HCT116 (cell line): ENCODE results near the gene STAT4. TPM values are rescaled to one million over a fixed set of nuclear protein-coding genes. Genes with fewer than 3 reads are reported as not detected.

ENCODE experiments used
- ATAC-seq: fragments of 200-7000 bp; cut with Tn5 transposase; 2 replicates; pipeline ENCODE4 v1.9.1; 2020; ENCODE audit warnings: mild to moderate bottlenecking, moderate library complexity
- BruUV-seq: library from RNA; stranded (reverse); fragments of 400-500 nt; replicated peaks from 2 replicates; lab custom pipeline; 2021; lab: Mats Ljungman, UMichigan
- CTCF ChIA-PET: fragments of 300-600 bp; sonication (Branson Sonifier 250); formaldehyde crosslinking; loops from one replicate; lab custom pipeline; 2021; ENCODE audit warnings: antibody characterized with exemption; lab: Charles Lee
- POLR2A ChIA-PET: fragments of 300-600, 350-600 bp; sonication (Branson Sonifier 250); formaldehyde crosslinking; loops from one replicate; lab custom pipeline; 2021; ENCODE audit warnings: antibody characterized with exemption; lab: Charles Lee
- RAD21 ChIA-PET, 2 experiments: fragments of 300-600 bp; sonication (Branson Sonifier 250); formaldehyde crosslinking; loops; one replicate each; lab custom pipeline; 2023; ENCODE audit warnings: low total read pairs in 2 of 2; ENCODE audit not compliant: uncharacterized antibody in 2 of 2, unreplicated experiment in 2 of 2, low non-redundant PET in 1 of 2; lab: Charles Lee
- DNase-seq: peaks from one replicate; pipeline ENCODE4 v3.0.0-alpha.2; 2010; ENCODE audit warnings: low read depth, low spot score
- H2AFZ ChIP-seq: fragments of 200-600 bp; shearing (Covaris generic), sonication (generic); 2 replicates; pipeline ENCODE4 v1.6.1; 2017; ENCODE audit warnings: low read depth, mixed run types, mixed read lengths, antibody characterized with exemption, low read length; ENCODE audit not compliant: poor library complexity, severe bottlenecking
- H3K27ac ChIP-seq: 2 replicates; pipeline ENCODE4 v1.5.1; 2012; ENCODE audit warnings: low read depth, low read length
- H3K27me3 ChIP-seq: fragments of 200-600 bp; sonication (generic); 2 replicates; pipeline ENCODE4 v1.6.1; 2016; ENCODE audit warnings: mixed run types, low read length, mixed read lengths; ENCODE audit not compliant: insufficient read depth
- H3K36me3 ChIP-seq, 2 experiments: fragments of 200-500 bp in 1 of 2; fragments of 200-600 bp in 1 of 2; sonication (Bioruptor generic) in 1 of 2; sonication (generic) in 1 of 2; 2 replicates each; pipeline versions ENCODE4 v1.5.1 to v1.6.1; 2014 to 2016; ENCODE audit warnings: low read length in 2 of 2, inconsistent platforms in 1 of 2, mixed read lengths in 1 of 2, mixed run types in 1 of 2; ENCODE audit not compliant: insufficient read depth in 2 of 2, control insufficient read depth in 1 of 2
- H3K4me1 ChIP-seq, 2 experiments: fragments of 200-600 bp in 1 of 2; sonication (generic) in 1 of 2; 2 replicates each; pipeline versions ENCODE4 v1.5.1 to v1.6.1; 2012 to 2017; ENCODE audit warnings: low read length in 2 of 2, inconsistent platforms in 1 of 2, mild to moderate bottlenecking in 1 of 2, mixed read lengths in 1 of 2, mixed run types in 1 of 2, moderate library complexity in 1 of 2; ENCODE audit not compliant: insufficient read depth in 2 of 2, control insufficient read depth in 1 of 2
- H3K4me2 ChIP-seq: fragments of 200-600 bp; sonication (generic); 2 replicates; pipeline ENCODE4 v1.6.1; 2017; ENCODE audit warnings: mixed run types, low read length, mixed read lengths
- H3K4me3 ChIP-seq, 2 experiments: fragments of 200-600 bp in 1 of 2; sonication (generic) in 1 of 2; replicated peaks in 1 of 2; 2 replicates each; pipeline ENCODE4 v1.5.1; 2011 to 2016; ENCODE audit warnings: low read length in 2 of 2, control low read depth in 1 of 2, low read depth in 1 of 2, mild to moderate bottlenecking in 1 of 2, mixed read lengths in 1 of 2, mixed run types in 1 of 2
- H3K79me2 ChIP-seq: fragments of 200-600 bp; sonication (generic); 2 replicates; pipeline ENCODE4 v1.6.1; 2017; ENCODE audit warnings: mild to moderate bottlenecking, mixed run types, low read length, moderate library complexity, mixed read lengths; ENCODE audit not compliant: insufficient read depth
- H3K9ac ChIP-seq: fragments of 200-600 bp; sonication (generic); 2 replicates; pipeline ENCODE4 v1.6.1; 2016; ENCODE audit warnings: low read length, mixed read lengths
- H3K9me2 ChIP-seq: fragments of 200-600 bp; sonication (generic), shearing (Covaris generic); 2 replicates; pipeline ENCODE4 v1.6.1; 2017; ENCODE audit warnings: mixed run types, mild to moderate bottlenecking, moderate library complexity; ENCODE audit not compliant: insufficient read depth
- H3K9me3 ChIP-seq, 2 experiments: fragments of 200-500 bp in 1 of 2; fragments of 200-600 bp in 1 of 2; sonication (Bioruptor generic) in 1 of 2; sonication (generic) in 1 of 2; 2 replicates each; pipeline ENCODE4 v1.6.1; 2014 to 2017; ENCODE audit warnings: low read length in 2 of 2, mixed read lengths in 2 of 2, inconsistent platforms in 1 of 2, low read depth in 1 of 2, mild to moderate bottlenecking in 1 of 2, mixed run types in 1 of 2, moderate library complexity in 1 of 2; ENCODE audit not compliant: control insufficient read depth in 1 of 2, insufficient read depth in 1 of 2
- H4K20me1 ChIP-seq: fragments of 200-600 bp; sonication (generic), shearing (Covaris generic); 2 replicates; pipeline ENCODE4 v1.6.1; 2017; ENCODE audit warnings: mixed run types, mild to moderate bottlenecking, moderate library complexity; ENCODE audit not compliant: insufficient read depth
- CBX3 ChIP-seq: IDR thresholded peaks from 2 replicates; pipeline ENCODE4 v1.6.1; 2012; ENCODE audit warnings: low read depth
- CEBPB ChIP-seq: IDR thresholded peaks from 2 replicates; pipeline ENCODE4 v1.6.1; 2012; ENCODE audit warnings: low read depth
- ELF1 ChIP-seq: IDR thresholded peaks from 2 replicates; pipeline ENCODE4 v1.6.1; 2012; ENCODE audit warnings: low read depth, borderline replicate concordance
- FOSL1 ChIP-seq: IDR thresholded peaks from 2 replicates; pipeline ENCODE4 v1.6.1; 2012; ENCODE audit warnings: low read depth
- POLR2A ChIP-seq: IDR thresholded peaks from 2 replicates; pipeline ENCODE4 v1.7.0; 2011; ENCODE audit warnings: borderline replicate concordance; ENCODE audit not compliant: insufficient read depth, insufficient read length; ENCODE audit errors: extremely low read depth
- POLR2AphosphoS5 ChIP-seq: IDR thresholded peaks from 2 replicates; pipeline ENCODE4 v1.6.1; 2011; ENCODE audit warnings: mild to moderate bottlenecking, low read depth, low read length, moderate library complexity
- RAD21 ChIP-seq: IDR thresholded peaks from 2 replicates; pipeline ENCODE4 v1.6.1; 2012; ENCODE audit warnings: low read depth, mild to moderate bottlenecking
- REST ChIP-seq: IDR thresholded peaks from 2 replicates; pipeline ENCODE4 v1.6.1; 2012; ENCODE audit warnings: low read depth
- SIN3A ChIP-seq: IDR thresholded peaks from 2 replicates; pipeline ENCODE4 v1.6.1; 2012; ENCODE audit warnings: low read depth
- SRF ChIP-seq: IDR thresholded peaks from 2 replicates; pipeline ENCODE4 v1.6.1; 2012; ENCODE audit warnings: low read depth
- TCF7L2 ChIP-seq: IDR thresholded peaks from 2 replicates; pipeline ENCODE4 v1.7.0; 2011; ENCODE audit warnings: borderline replicate concordance, inconsistent platforms; ENCODE audit not compliant: insufficient read depth, insufficient read length; ENCODE audit errors: extremely low read depth
- YY1 ChIP-seq: IDR thresholded peaks from 2 replicates; pipeline ENCODE4 v1.6.1; 2011; ENCODE audit warnings: low read length, low read depth, moderate library complexity, mild to moderate bottlenecking; ENCODE audit not compliant: insufficient replicate concordance; ENCODE audit errors: extremely low read depth
- ZBTB33 ChIP-seq: IDR thresholded peaks from 2 replicates; pipeline ENCODE4 v1.6.1; 2011; ENCODE audit warnings: mild to moderate bottlenecking, low read length, moderate library complexity; ENCODE audit not compliant: insufficient replicate concordance; ENCODE audit errors: extremely low read depth
- ZFX ChIP-seq: fragments of 450-650 bp; IDR thresholded peaks from 2 replicates; pipeline ENCODE4 v1.6.1; 2017
- intact Hi-C: fragments of 100-400 bp; cut with micrococcal nuclease; formaldehyde crosslinking; loops from 2 replicates; pipeline ENCODE4 v1.10.0; 2022
- total RNA-seq: library from RNA; stranded (reverse); gene quantifications from one replicate; pipeline ENCODE4 v1.2.1, GENCODE V29; 2021; ENCODE audit not compliant: unreplicated experiment
- TF ChIP-seq, protein P1 (sequence below): IDR thresholded peaks from 2 replicates; pipeline ENCODE4 v1.6.1; 2012

The STAT4 gene
- total RNA-seq, 1 experiment from 2014 or later: 2.0 TPM

DNA sequence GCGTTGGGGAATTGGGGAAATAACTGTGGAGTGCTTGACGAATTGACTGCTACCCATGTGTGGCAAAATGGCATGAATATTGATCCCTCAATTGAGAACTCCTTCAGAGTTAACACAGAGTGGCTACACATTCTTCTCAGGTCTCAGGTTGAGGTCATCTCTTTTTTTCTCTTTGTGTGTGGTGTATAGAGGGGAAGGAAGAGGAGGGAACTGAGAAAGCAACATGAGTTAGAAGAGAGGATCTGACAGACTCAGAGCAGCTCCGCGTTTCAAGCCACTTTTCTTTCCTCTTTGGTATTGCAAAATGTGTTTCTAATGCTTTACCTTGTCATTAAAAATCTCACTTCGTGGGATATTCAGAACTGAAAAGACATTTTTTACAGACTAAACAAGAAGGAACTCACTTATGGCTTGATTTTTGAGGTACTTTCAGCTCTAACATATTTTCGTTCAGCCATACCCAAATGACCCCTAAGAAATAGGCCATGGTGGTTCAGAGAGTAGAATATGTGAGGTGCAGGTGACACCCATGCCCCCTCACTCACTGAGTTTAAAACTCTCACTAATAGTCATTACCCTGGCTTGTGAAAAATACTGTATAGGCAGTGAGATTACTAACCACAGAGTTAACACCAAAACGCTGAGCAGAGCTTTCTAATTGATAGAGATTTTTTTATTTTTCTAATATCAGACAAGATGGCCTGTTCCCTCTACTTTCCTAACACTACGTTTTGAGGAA is 22.5 kb downstream of the STAT4 start:
- no peak for TF ChIP-seq REST
- no peak for TF ChIP-seq FOSL1
- TF ChIP-seq SRF: no peak
- Histone ChIP-seq H3K27ac (no peak overlapping the region), H3K9ac (no peak overlapping the region), H4K20me1 (no peaks in the 10 kb centered on the region), H3K79me2 (no peaks in the 10 kb centered on the region), H3K4me2 (no peak overlapping the region), H3K36me3 (no peaks in the 10 kb centered on the region), H3K9me2 (no peaks in the 10 kb centered on the region), H2AFZ (no peak overlapping the region), H3K9me3 (no peaks in the 10 kb centered on the region), H3K27me3 (no peaks in the 10 kb centered on the region), H3K4me1 (no peaks in the 10 kb centered on the region), H3K4me3 (no peak overlapping the region)
- ChIA-PET CTCF (interaction anchor here (1.2 kb wide), 1 partner anchor 76 kb away, joined by 3 read pairs; no protein-coding TSS in a partner anchor), RAD21 (no interaction called here), POLR2A (no interaction called here)
- no TSS peak for BruUV-seq
- DNase-seq (no peak), ATAC-seq (no peak)
- intact Hi-C loops: no loop called here

DNA sequence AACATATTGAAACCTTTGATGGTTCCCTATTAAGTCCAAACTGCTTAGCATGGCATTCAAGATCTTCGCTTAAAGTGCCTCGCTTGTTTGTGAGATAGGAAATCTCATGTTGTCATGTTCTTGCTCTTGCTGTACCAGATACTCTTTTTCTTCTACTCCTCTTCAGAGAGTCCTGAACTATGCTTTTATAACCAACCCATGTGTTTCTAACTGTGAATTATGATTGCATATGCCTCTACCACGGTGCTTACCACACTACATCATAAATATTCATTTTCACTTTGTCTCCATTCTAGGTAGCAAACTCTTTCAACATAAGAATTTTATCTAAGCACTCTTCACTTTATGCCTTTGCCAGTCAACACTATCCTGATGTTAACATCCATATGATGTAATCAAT is 23.6 kb downstream of the STAT4 start:
- no peak overlapping the region for H3K4me3 ChIP-seq
- no peaks in the 10 kb centered on the region for H4K20me1 ChIP-seq
- intact Hi-C loops: no loop called here
- no peaks in the 10 kb centered on the region for H3K4me1 ChIP-seq
- ATAC-seq (no peak), DNase-seq (no peak)
- no TSS peak for BruUV-seq
- no peak overlapping the region for H3K4me2 ChIP-seq
- no peaks in the 10 kb centered on the region for H3K36me3 ChIP-seq
- H3K9me3 ChIP-seq: no peaks in the 10 kb centered on the region
- H3K27ac ChIP-seq: no peak overlapping the region
- CTCF ChIA-PET: no interaction called here
- no peaks in the 10 kb centered on the region for H3K79me2 ChIP-seq
- POLR2A ChIA-PET: no interaction called here
- H3K27me3 ChIP-seq: no peaks in the 10 kb centered on the region
- no peak overlapping the region for H2AFZ ChIP-seq
- RAD21 ChIA-PET: no interaction called here
- no peaks in the 10 kb centered on the region for H3K9me2 ChIP-seq
- no peak overlapping the region for H3K9ac ChIP-seq
- no peak for TF ChIP-seq FOSL1
- TF ChIP-seq ELF1: no peak
- no peak for TF ChIP-seq SRF
- TF ChIP-seq CEBPB: no peak
- no peak for TF ChIP-seq CBX3
- TF ChIP-seq ZFX: no peak
- no peak for TF ChIP-seq POLR2A
- no peak for TF ChIP-seq ZBTB33
- no peak for TF ChIP-seq RAD21
- no peak for TF ChIP-seq SIN3A
- TF ChIP-seq, protein P1, sequence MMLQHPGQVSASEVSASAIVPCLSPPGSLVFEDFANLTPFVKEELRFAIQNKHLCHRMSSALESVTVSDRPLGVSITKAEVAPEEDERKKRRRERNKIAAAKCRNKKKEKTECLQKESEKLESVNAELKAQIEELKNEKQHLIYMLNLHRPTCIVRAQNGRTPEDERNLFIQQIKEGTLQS: no peak
- TF ChIP-seq TCF7L2: no peak
- TF ChIP-seq POLR2AphosphoS5: no peak
- no peak for TF ChIP-seq YY1
